Globus pallidus (tissue), 1 donor: Measurements from ENCODE around the gene CFDP1.

ENCODE experiments used
- DNase-seq: peaks from one replicate; pipeline ENCODE4 v3.0.0-alpha.2; 2015; ENCODE audit warnings: low spot score

Gene CFDP1

GRCh38 chr16:75264999-75265910 lies 168.0 kb downstream of the CFDP1 start:
- no peak for DNase-seq

GRCh38 chr16:75264457-75264998 lies 168.8 kb downstream of the CFDP1 start:
- no peak for DNase-seq

DNA sequence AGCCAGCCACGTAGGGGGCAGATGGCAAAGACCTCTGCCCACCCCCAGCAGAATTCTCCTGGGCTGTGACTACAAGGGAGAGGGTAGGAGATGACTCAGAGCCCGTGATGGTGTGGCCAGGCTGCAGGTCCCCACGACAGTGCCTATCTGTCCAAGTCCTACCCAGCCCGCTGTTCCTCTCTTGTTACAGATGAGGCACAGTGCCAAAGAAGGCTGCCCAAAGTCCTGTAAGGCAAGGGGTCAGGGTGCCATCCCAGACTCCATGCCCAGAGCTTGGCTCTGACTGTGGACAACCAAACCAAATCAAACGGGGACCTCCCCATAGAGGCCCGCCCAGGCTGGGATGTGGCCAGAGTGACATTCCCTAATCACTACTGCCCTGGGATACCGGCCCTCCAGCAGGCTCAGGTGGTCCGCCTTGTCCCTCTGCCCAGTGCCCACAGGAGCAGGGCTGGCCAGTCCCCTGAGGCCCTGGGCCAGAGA lies 169.3 kb downstream of the CFDP1 start:
- no peak for DNase-seq

GRCh38 chr16:75263291-75263962 lies 169.9 kb downstream of the CFDP1 start:
- no peak for DNase-seq

DNA sequence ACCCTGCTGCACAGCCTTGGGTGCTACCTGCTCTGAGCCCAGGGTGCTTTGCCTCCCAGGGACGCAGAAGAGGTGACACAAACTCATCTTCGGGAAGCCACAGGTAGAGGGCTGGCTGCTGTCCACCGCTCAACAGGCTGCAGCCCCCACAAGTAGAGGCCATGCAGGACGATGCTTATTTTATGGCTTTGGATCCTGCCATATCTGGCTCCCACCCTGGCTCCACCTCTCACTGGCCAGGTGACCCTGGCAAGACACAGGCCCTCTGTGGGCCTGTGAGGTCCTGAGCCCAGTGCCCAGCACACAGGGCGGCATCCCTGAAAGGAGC lies 170.5 kb downstream of the CFDP1 start:
- no peak for DNase-seq

DNA sequence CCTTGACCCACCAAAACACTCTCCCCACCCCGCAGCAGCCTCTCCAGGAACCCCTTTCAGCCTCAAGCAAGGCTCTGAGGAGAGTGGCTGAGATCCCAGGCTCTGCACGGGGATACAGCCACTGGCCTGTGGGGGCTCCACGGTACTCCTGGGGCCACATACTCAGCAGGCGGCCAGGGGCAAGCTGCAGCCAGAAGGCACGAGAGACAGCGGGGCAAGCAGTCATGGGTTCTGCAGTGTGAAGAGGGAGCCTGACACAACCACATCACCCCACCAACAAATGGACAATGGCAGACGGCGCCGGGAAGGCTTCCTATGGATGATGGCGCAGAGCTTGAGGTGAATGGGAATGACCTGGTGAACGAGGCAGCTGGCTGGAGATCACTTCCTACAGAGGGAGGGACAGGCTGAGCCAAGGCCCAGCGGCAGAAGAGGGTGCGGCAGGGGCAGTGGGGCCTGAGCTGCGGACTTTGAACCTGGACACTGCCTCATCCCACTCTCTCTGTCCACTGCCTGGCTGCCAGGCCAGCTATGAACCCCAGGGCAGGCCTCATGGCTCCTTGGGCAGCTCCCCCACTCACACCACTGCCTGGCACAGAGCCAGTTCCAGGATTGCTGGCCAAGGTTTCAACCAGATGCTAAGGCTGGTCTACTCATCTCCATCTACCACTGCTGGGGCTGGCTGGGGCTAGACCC lies 171.1 kb downstream of the CFDP1 start:
- DNase-seq, result no peak

GRCh38 chr16:75261590-75262078 lies 171.7 kb downstream of the CFDP1 start:
- DNase-seq, result no peak

GRCh38 chr16:75260851-75261589 lies 172.3 kb downstream of the CFDP1 start:
- no peak for DNase-seq

DNA sequence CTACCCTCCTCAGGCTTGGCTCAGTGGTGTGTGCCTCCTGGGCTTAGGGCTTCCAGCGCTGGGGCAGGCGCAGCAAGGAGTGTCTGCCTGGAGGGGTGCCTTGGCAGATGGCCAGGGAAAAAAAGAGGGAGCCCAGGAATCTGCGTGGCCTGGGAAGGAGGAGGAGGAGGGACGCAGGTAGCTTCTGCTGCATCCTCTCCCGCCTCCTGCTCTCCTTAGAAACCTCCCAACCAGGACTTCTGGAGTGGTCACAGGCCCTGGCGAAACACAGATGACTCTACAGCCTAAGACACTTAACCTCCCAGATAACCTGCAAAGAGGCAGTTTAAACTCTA lies 174.5 kb downstream of the CFDP1 start:
- DNase-seq, result no peak

DNA sequence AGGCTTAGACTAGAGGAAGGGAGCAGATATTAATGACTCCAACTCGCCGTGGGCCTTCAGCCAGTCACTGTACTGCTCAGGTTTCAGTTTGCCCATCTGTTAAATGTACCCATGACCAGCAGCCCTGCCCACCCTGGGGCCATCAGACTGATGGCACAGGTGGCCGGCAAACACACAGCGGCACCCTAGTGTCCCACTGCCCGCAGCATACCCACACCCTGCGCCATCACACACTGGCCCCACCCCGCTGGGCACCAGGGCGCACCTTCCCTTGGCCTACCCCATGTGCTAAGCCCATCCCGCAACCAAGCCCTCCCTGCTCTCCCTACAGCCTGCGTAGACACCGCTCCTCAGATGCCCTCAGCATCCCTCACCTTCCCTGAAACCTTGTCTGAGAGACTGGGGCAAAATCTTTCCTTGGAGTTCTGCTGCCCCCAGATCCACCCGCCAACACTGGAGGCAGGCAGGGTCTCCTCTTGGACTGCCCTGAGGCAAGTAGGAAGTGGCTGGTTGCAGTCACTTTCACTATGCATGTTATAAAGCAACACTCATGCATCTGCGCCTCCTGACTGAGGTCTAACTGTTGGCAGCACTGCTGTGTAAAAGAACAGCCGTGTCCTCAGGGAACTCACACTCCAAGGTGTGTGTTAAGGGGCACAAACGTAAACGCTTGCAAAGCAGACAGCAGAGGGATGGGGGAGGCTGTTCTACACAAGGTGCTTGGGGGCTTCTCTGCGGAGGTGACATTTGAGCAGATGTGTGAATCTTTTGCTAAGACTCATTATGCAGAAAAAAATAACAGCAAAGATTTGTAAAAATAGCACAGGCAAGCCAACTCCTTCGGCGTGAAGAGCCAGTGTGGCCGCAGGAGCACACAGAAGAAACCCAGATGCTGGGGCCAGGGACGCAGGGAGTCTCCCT lies 175.2 kb downstream of the CFDP1 start:
- DNase-seq, result no peak

DNA sequence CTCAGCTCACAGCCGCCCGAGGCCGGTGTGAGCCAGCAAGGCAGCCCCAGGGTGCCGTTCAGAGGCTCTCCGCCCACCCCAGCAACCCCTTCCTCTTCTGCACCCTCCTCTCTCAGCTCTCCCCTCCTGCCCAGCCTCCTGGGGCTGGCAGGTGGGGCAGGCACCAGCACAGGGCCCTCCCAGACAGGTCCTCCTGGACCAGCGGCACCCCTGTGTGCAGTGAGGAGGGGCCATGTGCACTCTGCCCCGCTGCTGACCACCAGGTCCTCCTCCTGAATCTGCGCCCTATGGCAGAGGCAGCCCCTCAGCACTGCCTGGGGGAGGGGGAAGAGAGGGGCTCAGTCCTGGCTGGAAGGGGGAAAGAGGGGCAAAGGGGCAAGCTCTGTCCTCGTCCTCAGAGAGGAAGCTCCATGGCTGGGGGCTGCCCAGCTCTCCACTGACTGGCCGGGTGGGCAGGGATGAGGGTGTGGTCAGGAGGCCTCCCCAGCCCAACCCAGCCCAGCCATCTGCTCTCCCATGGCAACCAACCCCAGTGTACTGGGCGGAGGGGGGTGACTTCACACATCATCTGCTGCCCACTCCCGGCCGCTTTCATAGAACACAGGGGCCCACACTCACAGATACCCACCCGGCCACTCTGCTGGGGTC lies 176.5 kb downstream of the CFDP1 start:
- DNase-seq, result peak; percentile 73

GRCh38 chr16:75256059-75256571 lies 177.2 kb downstream of the CFDP1 start:
- peak; percentile 60 for DNase-seq

GRCh38 chr16:75254359-75254837 lies 178.9 kb downstream of the CFDP1 start:
- no peak for DNase-seq

GRCh38 chr16:75252946-75253911 lies 180.1 kb downstream of the CFDP1 start:
- no peak for DNase-seq

DNA sequence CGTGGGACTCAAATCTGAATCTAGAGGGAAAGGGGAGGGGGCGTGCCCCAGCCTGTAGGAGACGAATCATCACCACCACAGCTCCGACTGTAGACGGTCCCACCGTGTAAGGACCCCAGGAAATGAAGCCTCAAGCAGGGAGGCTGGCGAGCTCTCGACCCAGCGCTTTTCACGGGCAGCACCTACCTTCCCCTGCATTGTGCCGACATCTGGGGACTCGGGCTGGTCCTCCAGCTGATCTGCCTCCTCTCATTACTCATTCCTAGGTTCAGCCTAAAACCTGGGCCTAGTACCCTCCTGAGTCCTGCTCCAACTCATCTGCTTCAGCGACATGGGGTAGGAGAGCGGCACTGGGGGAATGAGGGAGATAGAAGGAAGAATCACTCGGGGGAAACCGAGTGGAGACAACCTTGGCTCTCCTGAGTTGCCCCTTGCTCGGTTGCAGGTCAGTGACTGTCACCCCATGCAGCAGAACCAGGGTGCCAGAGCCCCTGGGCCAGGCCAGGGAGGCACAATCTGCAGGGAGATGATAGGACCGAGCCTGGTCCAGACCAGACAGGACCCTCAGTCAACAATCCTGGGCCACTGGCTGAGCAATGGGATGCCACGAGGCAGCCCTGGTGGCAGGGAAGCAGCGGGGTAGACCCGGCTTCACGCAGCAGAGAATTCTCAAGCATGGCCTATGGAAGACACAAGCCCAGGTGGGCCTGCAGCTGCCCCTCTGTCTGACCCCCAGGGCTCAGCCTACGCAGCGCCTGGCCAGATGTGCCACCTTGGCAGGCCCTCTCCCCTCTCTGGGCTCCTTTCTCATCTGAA lies 181.0 kb downstream of the CFDP1 start:
- DNase-seq, result no peak

DNA sequence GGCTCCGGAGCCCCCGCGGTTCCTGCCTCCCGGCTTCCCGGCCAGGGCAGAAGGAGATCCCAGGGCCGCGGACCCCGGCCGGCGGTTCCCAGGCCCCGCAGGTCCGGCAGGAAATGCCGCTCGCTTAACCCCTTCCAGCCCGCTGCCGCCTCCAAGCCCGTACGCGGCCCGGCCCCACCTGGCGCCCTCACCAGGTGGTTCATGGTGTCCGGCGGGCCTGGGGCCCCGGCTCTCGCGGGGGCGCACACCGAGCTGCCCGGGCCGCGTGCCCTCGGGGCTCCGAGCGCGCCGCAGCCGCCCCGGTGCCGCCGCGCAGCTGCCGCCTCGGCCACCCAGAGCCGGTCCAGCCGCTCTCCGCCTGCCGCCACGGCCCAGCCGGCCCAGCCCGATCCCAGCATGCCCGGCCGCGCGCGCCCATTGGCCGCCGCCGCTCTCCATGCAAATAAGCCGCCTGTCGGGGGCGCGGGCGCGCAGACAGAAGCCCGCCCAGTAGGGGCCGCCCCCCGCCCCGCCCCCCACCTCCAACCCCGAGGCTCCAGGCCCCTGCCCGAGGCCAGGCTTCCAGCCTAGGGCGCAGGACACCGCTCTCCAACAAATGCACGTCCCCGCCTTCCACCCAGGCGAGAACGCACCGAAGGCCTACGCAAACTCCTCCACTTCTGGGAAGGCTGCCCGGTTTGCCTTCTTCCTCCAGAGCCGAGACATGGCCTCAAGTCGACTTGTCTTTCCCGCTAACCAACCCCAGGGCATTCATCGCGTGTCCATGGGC lies 181.8 kb downstream of the CFDP1 start, which contains the start of gene BCAR1:
Gene BCAR1 (minus strand): TSS at position 345 of the 769 bp plus-strand sequence. CDS start 142 bp downstream, at position 203.
- peak; percentile 92 for DNase-seq
